ENCODE results near the gene EFCAB12. TPM values are rescaled to one million over a fixed set of nuclear protein-coding genes. Genes with fewer than 3 reads are reported as not detected.

EFCAB12 gene
- total RNA-seq, 3 donors from 2014 or later (not counting 1 experiment from before 2014, with no cell fraction given), result 0.94 to 3.3 (median 1.4) TPM

- Mint-ChIP-seq H3K4me1 (no peaks in the 10 kb centered on the region), H3K4me3 (no peak overlapping the region), H3K27ac (no peak overlapping the region), H3K27me3 (ENCODE audit: low read depth in 2 of 2) (no peaks in the 10 kb centered on the region), H3K9me3 (no peaks in the 10 kb centered on the region), H3K36me3 (peaks cover 11% of the 10 kb centered on the region)
- H3K27me3 ChIP-seq (ENCODE audit: control insufficient read depth, insufficient read depth, low read length), result no peaks in the 10 kb centered on the region
- ATAC-seq, result no peak
- H3K36me3 ChIP-seq (ENCODE audit: control insufficient read depth, insufficient read depth, low read length), result peaks cover 6% of the 10 kb centered on the region
- no peak overlapping the region for H3K4me3 ChIP-seq (ENCODE audit: low read length)
- intact Hi-C loops (cut with micrococcal nuclease), result no loop called here
- no peaks in the 10 kb centered on the region for H3K4me1 ChIP-seq (ENCODE audit: control insufficient read depth, insufficient read depth, low read length)
- no peaks in the 10 kb centered on the region for H3K9me3 ChIP-seq (ENCODE audit: control insufficient read depth, insufficient read depth, low read length)
- H3K27ac ChIP-seq (ENCODE audit: low read length), result no peak overlapping the region
- 94% methylated on average over 10 of the region's 10 CpGs for WGBS (ENCODE audit: insufficient coverage)
- no peak for TF ChIP-seq CTCF (IDR thresholded peaks at IDR 0.05)
- DNase-seq, result no peak
Observed at GRCh38 chr3:129474984-129475804, 46.8 kb upstream of the EFCAB12 start.

- DNase-seq (no peak), ATAC-seq (no peak)
- Mint-ChIP-seq H3K9me3 (no peaks in the 10 kb centered on the region), H3K36me3 (peaks cover 11% of the 10 kb centered on the region), H3K27me3 (ENCODE audit: low read depth in 2 of 2) (no peaks in the 10 kb centered on the region), H3K4me3 (no peak overlapping the region), H3K27ac (no peak overlapping the region), H3K4me1 (no peaks in the 10 kb centered on the region)
- Histone ChIP-seq H3K36me3 (ENCODE audit: control insufficient read depth, insufficient read depth, low read length) (peaks cover 3% of the 10 kb centered on the region), H3K4me1 (ENCODE audit: control insufficient read depth, insufficient read depth, low read length) (no peaks in the 10 kb centered on the region), H3K27me3 (ENCODE audit: control insufficient read depth, insufficient read depth, low read length) (no peaks in the 10 kb centered on the region), H3K27ac (ENCODE audit: low read length) (no peak overlapping the region), H3K9me3 (ENCODE audit: control insufficient read depth, insufficient read depth, low read length) (no peaks in the 10 kb centered on the region), H3K4me3 (ENCODE audit: low read length) (no peak overlapping the region)
- no peak for TF ChIP-seq CTCF (IDR thresholded peaks at IDR 0.05)
- WGBS (ENCODE audit: insufficient coverage), result 86% methylated on average over 4 of the region's 4 CpGs
- intact Hi-C loops (cut with micrococcal nuclease), result no loop called here
Observed at GRCh38 chr3:129473769-129474152, 45.3 kb upstream of the EFCAB12 start.

- no peak for DNase-seq
- H3K9me3 Mint-ChIP-seq, result no peaks in the 10 kb centered on the region
- Histone ChIP-seq H3K27me3 (ENCODE audit: control insufficient read depth, insufficient read depth, low read length) (no peaks in the 10 kb centered on the region), H3K4me1 (ENCODE audit: control insufficient read depth, insufficient read depth, low read length) (no peaks in the 10 kb centered on the region), H3K4me3 (ENCODE audit: low read length) (no peak overlapping the region), H3K36me3 (ENCODE audit: control insufficient read depth, insufficient read depth, low read length) (peaks cover 3% of the 10 kb centered on the region), H3K27ac (ENCODE audit: low read length) (no peak overlapping the region), H3K9me3 (ENCODE audit: control insufficient read depth, insufficient read depth, low read length) (no peaks in the 10 kb centered on the region)
- no peak for ATAC-seq
- intact Hi-C loops (cut with micrococcal nuclease), result no loop called here
- H3K4me1 Mint-ChIP-seq, result no peaks in the 10 kb centered on the region
- no peaks in the 10 kb centered on the region for H3K27me3 Mint-ChIP-seq (ENCODE audit: low read depth in 2 of 2)
- TF ChIP-seq CTCF (IDR thresholded peaks at IDR 0.05), result no peak
- 93% methylated on average over 3 of the region's 4 CpGs for WGBS (ENCODE audit: insufficient coverage)
- H3K27ac Mint-ChIP-seq, result no peak overlapping the region
- peaks cover 11% of the 10 kb centered on the region for H3K36me3 Mint-ChIP-seq
- H3K4me3 Mint-ChIP-seq, result no peak overlapping the region
Observed at GRCh38 chr3:129473067-129473768, 44.8 kb upstream of the EFCAB12 start.

All from natural killer cell (primary cell).